Effector memory CD4-positive, alpha-beta T cell (primary cell): ENCODE results near the gene EBNA1BP2.
"Not testable (repeated sequence)": the region's sequence is repeated elsewhere in the genome, so short reads cannot be mapped to it uniquely, and the experiment has no call there.

Source experiments
- DNase-seq, 3 donors: peaks; one replicate each; pipeline ENCODE4 v3.0.0-alpha.2; 2020
- H3K27ac ChIP-seq: 2 replicates; pipeline ENCODE4 v1.7.0; 2013; ENCODE audit warnings: mild to moderate bottlenecking, low read length, moderate library complexity; ENCODE audit not compliant: insufficient read depth, poor library complexity, severe bottlenecking
- H3K27me3 ChIP-seq: replicated peaks from 2 replicates; pipeline ENCODE4 v1.7.0; 2013; ENCODE audit warnings: mild to moderate bottlenecking, low read length; ENCODE audit not compliant: insufficient read depth, control insufficient read depth, poor library complexity, severe bottlenecking
- H3K36me3 ChIP-seq: 2 replicates; pipeline ENCODE4 v1.7.0; 2013; ENCODE audit warnings: mild to moderate bottlenecking, low read length, moderate library complexity; ENCODE audit not compliant: control insufficient read depth, insufficient read depth
- H3K4me1 ChIP-seq: 2 replicates; pipeline ENCODE4 v1.7.0; 2013; ENCODE audit warnings: low read length, mild to moderate bottlenecking; ENCODE audit not compliant: control insufficient read depth, insufficient read depth, poor library complexity, severe bottlenecking
- H3K4me3 ChIP-seq: 2 replicates; pipeline ENCODE4 v1.7.0; 2013; ENCODE audit warnings: low read length, low read depth, mild to moderate bottlenecking; ENCODE audit not compliant: insufficient read depth, poor library complexity, severe bottlenecking
- H3K9me3 ChIP-seq: 2 replicates; pipeline ENCODE4 v1.7.0; 2013; ENCODE audit warnings: mild to moderate bottlenecking, low read length, moderate library complexity; ENCODE audit not compliant: control insufficient read depth
- total RNA-seq, 3 donors: gene quantifications; one replicate each; lab custom pipeline; 2026; lab: John Stamatoyannopoulos, UW

Gene EBNA1BP2, protein sequence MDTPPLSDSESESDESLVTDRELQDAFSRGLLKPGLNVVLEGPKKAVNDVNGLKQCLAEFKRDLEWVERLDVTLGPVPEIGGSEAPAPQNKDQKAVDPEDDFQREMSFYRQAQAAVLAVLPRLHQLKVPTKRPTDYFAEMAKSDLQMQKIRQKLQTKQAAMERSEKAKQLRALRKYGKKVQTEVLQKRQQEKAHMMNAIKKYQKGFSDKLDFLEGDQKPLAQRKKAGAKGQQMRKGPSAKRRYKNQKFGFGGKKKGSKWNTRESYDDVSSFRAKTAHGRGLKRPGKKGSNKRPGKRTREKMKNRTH
- 13.9 to 15.7 (median 15.2) reads per million in 3 donors for total RNA-seq

GRCh38 chr1:43171876-43172526, at the start of gene EBNA1BP2, which contains the start of gene CFAP57:
Gene EBNA1BP2, minus strand, starts transcription at chr1:43172290. Its CDS starts 172 bp downstream, at chr1:43172118.
Gene CFAP57, plus strand, starts transcription at chr1:43172330. Its CDS starts 424 bp downstream, at chr1:43172754.
- Histone ChIP-seq H3K4me1 (peaks cover 7% of the 10 kb centered on the region), H3K4me3 (peak within 1 kb of the TSS; percentile 77), H3K27me3 (no peaks in the 10 kb centered on the region), H3K36me3 (peaks cover 28% of the 10 kb centered on the region), H3K9me3 (no peaks in the 10 kb centered on the region), H3K27ac (peak within 1 kb of the TSS; percentile 81)
- peak; percentile 88 to 89 (median 88) for DNase-seq

DNA sequence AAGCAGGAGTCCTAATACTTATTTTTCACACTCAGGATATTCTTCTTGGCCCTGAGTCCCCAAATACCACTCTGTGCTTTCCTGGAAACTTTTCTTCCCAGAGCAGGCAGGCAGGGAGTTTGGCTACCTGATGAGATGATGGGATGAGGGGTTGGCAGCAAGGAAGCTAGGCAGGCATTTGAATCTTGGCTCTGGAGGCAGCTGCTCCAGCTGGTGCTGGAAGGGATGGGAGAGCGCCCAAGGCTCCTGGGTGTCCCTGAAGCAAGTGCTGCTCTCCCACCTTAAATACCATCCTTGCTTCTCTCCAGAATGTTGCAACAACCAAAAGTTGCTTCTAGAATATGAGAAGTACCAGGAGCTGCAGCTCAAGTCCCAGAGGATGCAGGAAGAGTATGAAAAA, 49.7 kb upstream of the EBNA1BP2 start:
- Histone ChIP-seq H3K4me1 (no peaks in the 10 kb centered on the region), H3K4me3 (no peak overlapping the region), H3K27me3 (no peaks in the 10 kb centered on the region), H3K36me3 (no peaks in the 10 kb centered on the region), H3K9me3 (no peaks in the 10 kb centered on the region), H3K27ac (no peak overlapping the region)
- no peak for DNase-seq

- DNase-seq, result no peak
- no peaks in the 10 kb centered on the region for H3K4me1 ChIP-seq
- no peak overlapping the region for H3K4me3 ChIP-seq
- H3K27ac ChIP-seq, result no peak overlapping the region
- H3K9me3 ChIP-seq, result no peaks in the 10 kb centered on the region
- no peaks in the 10 kb centered on the region for H3K27me3 ChIP-seq
- H3K36me3 ChIP-seq, result no peaks in the 10 kb centered on the region
Observed at GRCh38 chr1:43220905-43221778, 49.1 kb upstream of the EBNA1BP2 start.

DNA sequence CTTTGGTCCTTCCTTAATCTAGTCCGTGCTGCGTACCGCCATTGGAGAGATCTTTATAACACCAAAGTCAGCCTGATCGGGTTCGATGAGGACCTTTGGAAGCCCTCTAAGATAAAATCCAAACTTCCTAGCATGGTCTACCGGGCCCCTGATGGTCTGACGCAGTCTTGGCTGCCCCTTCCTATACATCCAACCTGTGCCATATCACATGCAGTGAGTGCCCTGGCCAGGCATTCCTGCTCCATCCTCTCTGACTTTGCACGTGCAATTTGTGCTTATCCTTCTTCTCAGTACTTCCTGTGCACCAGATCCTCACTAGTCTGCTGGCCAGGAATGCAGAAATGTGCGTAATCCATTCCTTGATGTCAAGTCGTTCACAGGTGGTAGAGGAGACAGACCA, 45.7 kb upstream of the EBNA1BP2 start:
- Histone ChIP-seq H3K27me3 (no peaks in the 10 kb centered on the region), H3K27ac (no peak overlapping the region), H3K4me3 (no peak overlapping the region), H3K4me1 (no peaks in the 10 kb centered on the region), H3K9me3 (no peaks in the 10 kb centered on the region), H3K36me3 (no peaks in the 10 kb centered on the region)
- no peak for DNase-seq

- H3K9me3 ChIP-seq, result no peaks in the 10 kb centered on the region
- no peak overlapping the region for H3K4me3 ChIP-seq
- H3K36me3 ChIP-seq, result no peaks in the 10 kb centered on the region
- no peak overlapping the region for H3K27ac ChIP-seq
- no peaks in the 10 kb centered on the region for H3K27me3 ChIP-seq
- no peaks in the 10 kb centered on the region for H3K4me1 ChIP-seq
- no peak for DNase-seq
Observed at GRCh38 chr1:43214501-43215444, 42.7 kb upstream of the EBNA1BP2 start.

GRCh38 chr1:43208277-43208676, 36.2 kb upstream of the EBNA1BP2 start:
- H3K36me3 ChIP-seq, H3K27ac ChIP-seq, H3K27me3 ChIP-seq, H3K4me1 ChIP-seq, DNase-seq, H3K4me3 ChIP-seq, H3K9me3 ChIP-seq: not testable (repeated sequence)

DNA sequence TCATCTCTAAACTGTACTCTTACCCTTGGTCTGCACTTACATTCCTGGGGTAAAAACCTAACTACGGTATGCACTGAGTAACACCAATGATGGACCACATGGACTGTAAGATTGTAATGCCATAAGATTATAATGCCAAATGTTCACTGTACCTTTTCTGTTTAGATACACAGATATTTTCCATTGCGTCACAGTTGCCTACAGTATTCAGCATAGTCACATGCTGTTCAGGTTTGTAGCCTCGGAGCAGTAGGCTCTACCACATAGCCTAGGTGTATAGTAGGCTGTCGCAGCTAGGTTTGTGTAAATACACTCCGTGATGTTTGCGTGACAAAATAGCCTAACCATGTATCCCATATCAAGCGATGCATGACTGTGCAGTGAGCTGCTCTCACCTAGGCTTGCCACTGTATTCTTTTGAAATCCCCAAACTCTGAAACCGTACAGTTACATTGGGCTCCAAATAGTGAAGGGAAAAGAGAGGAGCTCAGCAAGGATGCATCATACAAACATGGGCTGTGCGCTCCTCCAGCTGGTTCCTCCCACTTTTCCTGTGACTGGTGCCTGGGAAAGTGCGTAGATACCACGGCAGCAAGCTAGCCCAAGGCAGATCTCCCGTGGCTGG, 35.3 kb upstream of the EBNA1BP2 start:
- Histone ChIP-seq H3K27ac (no peak overlapping the region), H3K36me3 (no peaks in the 10 kb centered on the region), H3K27me3 (no peaks in the 10 kb centered on the region), H3K9me3 (no peaks in the 10 kb centered on the region), H3K4me3 (no peak overlapping the region), H3K4me1 (no peaks in the 10 kb centered on the region)
- no peak for DNase-seq

GRCh38 chr1:43206600-43207228, 34.6 kb upstream of the EBNA1BP2 start:
- Histone ChIP-seq H3K27me3 (no peaks in the 10 kb centered on the region), H3K4me1 (no peaks in the 10 kb centered on the region), H3K27ac (no peak overlapping the region), H3K36me3 (no peaks in the 10 kb centered on the region), H3K9me3 (no peaks in the 10 kb centered on the region), H3K4me3 (no peak overlapping the region)
- no peak for DNase-seq
